Activated T-cell treated with anti-CD3 and anti-CD28 coated beads for 4 hours (primary cell): ENCODE data around the gene CNOT11.
A peak's percentile ranks its signal among the peaks of the same experiment; 100 is the strongest.

Source experiments
- DNase-seq: peaks from one replicate; pipeline ENCODE4 v3.0.0-alpha.2; 2020

The CNOT11 gene

GRCh38 chr2:101282980-101283379 lies 30.3 kb downstream of the CNOT11 start:
- DNase-seq, result no peak

GRCh38 chr2:101286684-101287083 lies 34.0 kb downstream of the CNOT11 start:
- DNase-seq, result no peak

- DNase-seq, result no peak
Measured at GRCh38 chr2:101287303-101287702, 34.6 kb downstream of the CNOT11 start.

- no peak for DNase-seq
Measured at GRCh38 chr2:101290711-101291110, 38.0 kb downstream of the CNOT11 start.

- DNase-seq, result no peak
Measured at GRCh38 chr2:101291973-101292372, 39.3 kb downstream of the CNOT11 start.

GRCh38 chr2:101293544-101293943 lies 40.9 kb downstream of the CNOT11 start:
- DNase-seq, result no peak

GRCh38 chr2:101294861-101295260 lies 42.2 kb downstream of the CNOT11 start:
- DNase-seq, result no peak

GRCh38 chr2:101295895-101296294 lies 43.2 kb downstream of the CNOT11 start:
- no peak for DNase-seq

GRCh38 chr2:101296371-101296770 lies 43.7 kb downstream of the CNOT11 start:
- DNase-seq, result no peak

GRCh38 chr2:101297383-101297782 lies 44.7 kb downstream of the CNOT11 start:
- DNase-seq, result no peak

- no peak for DNase-seq
Measured at GRCh38 chr2:101299604-101300003, 46.9 kb downstream of the CNOT11 start.

- no peak for DNase-seq
Measured at GRCh38 chr2:101300164-101300563, 47.5 kb downstream of the CNOT11 start.

GRCh38 chr2:101300836-101301235 lies 48.1 kb downstream of the CNOT11 start:
- no peak for DNase-seq

- no peak for DNase-seq
Measured at GRCh38 chr2:101302016-101302415, 49.3 kb downstream of the CNOT11 start.

GRCh38 chr2:101303688-101304087 lies 51.0 kb downstream of the CNOT11 start:
- DNase-seq, result no peak

GRCh38 chr2:101305035-101305434 lies 52.3 kb downstream of the CNOT11 start:
- DNase-seq, result no peak

- no peak for DNase-seq
Measured at GRCh38 chr2:101305492-101306078, 52.9 kb downstream of the CNOT11 start.

GRCh38 chr2:101306410-101306809 lies 53.7 kb downstream of the CNOT11 start:
- DNase-seq, result no peak

GRCh38 chr2:101307503-101307902 lies 54.8 kb downstream of the CNOT11 start:
- DNase-seq, result no peak

- DNase-seq, result no peak
Measured at GRCh38 chr2:101307950-101308431, 55.3 kb downstream of the CNOT11 start.

- peak; percentile 87 for DNase-seq
Measured at GRCh38 chr2:101308432-101309210, 55.9 kb downstream of the CNOT11 start, which contains the start of gene RNF149. Gene RNF149 (minus strand): TSS chr2:101308701. CDS start chr2:101308588, 113 bp downstream.

GRCh38 chr2:101310090-101310833 lies 57.6 kb downstream of the CNOT11 start:
- DNase-seq, result no peak

- no peak for DNase-seq
Measured at GRCh38 chr2:101310834-101311695, 58.4 kb downstream of the CNOT11 start.
